HCT116 (cell line): Measurements from ENCODE around the gene PKNOX2. TPM values are rescaled to one million over a fixed set of nuclear protein-coding genes. Genes with fewer than 3 reads are reported as not detected.

Source experiments
- ATAC-seq: fragments of 200-7000 bp; cut with Tn5 transposase; 2 replicates; pipeline ENCODE4 v1.9.1; 2020; ENCODE audit warnings: mild to moderate bottlenecking, moderate library complexity
- BruUV-seq: library from RNA; stranded (reverse); fragments of 400-500 nt; replicated peaks from 2 replicates; lab custom pipeline; 2021; lab: Mats Ljungman, UMichigan
- CTCF ChIA-PET: fragments of 300-600 bp; sonication (Branson Sonifier 250); formaldehyde crosslinking; loops from one replicate; lab custom pipeline; 2021; ENCODE audit warnings: antibody characterized with exemption; lab: Charles Lee
- POLR2A ChIA-PET: fragments of 300-600, 350-600 bp; sonication (Branson Sonifier 250); formaldehyde crosslinking; loops from one replicate; lab custom pipeline; 2021; ENCODE audit warnings: antibody characterized with exemption; lab: Charles Lee
- RAD21 ChIA-PET, 2 experiments: fragments of 300-600 bp; sonication (Branson Sonifier 250); formaldehyde crosslinking; loops; one replicate each; lab custom pipeline; 2023; ENCODE audit warnings: low total read pairs in 2 of 2; ENCODE audit not compliant: uncharacterized antibody in 2 of 2, unreplicated experiment in 2 of 2, low non-redundant PET in 1 of 2; lab: Charles Lee
- DNase-seq: peaks from one replicate; pipeline ENCODE4 v3.0.0-alpha.2; 2010; ENCODE audit warnings: low read depth, low spot score
- H2AFZ ChIP-seq: fragments of 200-600 bp; shearing (Covaris generic), sonication (generic); 2 replicates; pipeline ENCODE4 v1.6.1; 2017; ENCODE audit warnings: low read depth, mixed run types, mixed read lengths, antibody characterized with exemption, low read length; ENCODE audit not compliant: poor library complexity, severe bottlenecking
- H3K27ac ChIP-seq: 2 replicates; pipeline ENCODE4 v1.5.1; 2012; ENCODE audit warnings: low read depth, low read length
- H3K27me3 ChIP-seq: fragments of 200-600 bp; sonication (generic); 2 replicates; pipeline ENCODE4 v1.6.1; 2016; ENCODE audit warnings: mixed run types, low read length, mixed read lengths; ENCODE audit not compliant: insufficient read depth
- H3K36me3 ChIP-seq, 2 experiments: fragments of 200-500 bp in 1 of 2; fragments of 200-600 bp in 1 of 2; sonication (Bioruptor generic) in 1 of 2; sonication (generic) in 1 of 2; 2 replicates each; pipeline versions ENCODE4 v1.5.1 to v1.6.1; 2014 to 2016; ENCODE audit warnings: low read length in 2 of 2, inconsistent platforms in 1 of 2, mixed read lengths in 1 of 2, mixed run types in 1 of 2; ENCODE audit not compliant: insufficient read depth in 2 of 2, control insufficient read depth in 1 of 2
- H3K4me1 ChIP-seq, 2 experiments: fragments of 200-600 bp in 1 of 2; sonication (generic) in 1 of 2; 2 replicates each; pipeline versions ENCODE4 v1.5.1 to v1.6.1; 2012 to 2017; ENCODE audit warnings: low read length in 2 of 2, inconsistent platforms in 1 of 2, mild to moderate bottlenecking in 1 of 2, mixed read lengths in 1 of 2, mixed run types in 1 of 2, moderate library complexity in 1 of 2; ENCODE audit not compliant: insufficient read depth in 2 of 2, control insufficient read depth in 1 of 2
- H3K4me2 ChIP-seq: fragments of 200-600 bp; sonication (generic); 2 replicates; pipeline ENCODE4 v1.6.1; 2017; ENCODE audit warnings: mixed run types, low read length, mixed read lengths
- H3K4me3 ChIP-seq, 2 experiments: fragments of 200-600 bp in 1 of 2; sonication (generic) in 1 of 2; replicated peaks in 1 of 2; 2 replicates each; pipeline ENCODE4 v1.5.1; 2011 to 2016; ENCODE audit warnings: low read length in 2 of 2, control low read depth in 1 of 2, low read depth in 1 of 2, mild to moderate bottlenecking in 1 of 2, mixed read lengths in 1 of 2, mixed run types in 1 of 2
- H3K79me2 ChIP-seq: fragments of 200-600 bp; sonication (generic); 2 replicates; pipeline ENCODE4 v1.6.1; 2017; ENCODE audit warnings: mild to moderate bottlenecking, mixed run types, low read length, moderate library complexity, mixed read lengths; ENCODE audit not compliant: insufficient read depth
- H3K9ac ChIP-seq: fragments of 200-600 bp; sonication (generic); 2 replicates; pipeline ENCODE4 v1.6.1; 2016; ENCODE audit warnings: low read length, mixed read lengths
- H3K9me2 ChIP-seq: fragments of 200-600 bp; sonication (generic), shearing (Covaris generic); 2 replicates; pipeline ENCODE4 v1.6.1; 2017; ENCODE audit warnings: mixed run types, mild to moderate bottlenecking, moderate library complexity; ENCODE audit not compliant: insufficient read depth
- H3K9me3 ChIP-seq, 2 experiments: fragments of 200-500 bp in 1 of 2; fragments of 200-600 bp in 1 of 2; sonication (Bioruptor generic) in 1 of 2; sonication (generic) in 1 of 2; 2 replicates each; pipeline ENCODE4 v1.6.1; 2014 to 2017; ENCODE audit warnings: low read length in 2 of 2, mixed read lengths in 2 of 2, inconsistent platforms in 1 of 2, low read depth in 1 of 2, mild to moderate bottlenecking in 1 of 2, mixed run types in 1 of 2, moderate library complexity in 1 of 2; ENCODE audit not compliant: control insufficient read depth in 1 of 2, insufficient read depth in 1 of 2
- H4K20me1 ChIP-seq: fragments of 200-600 bp; sonication (generic), shearing (Covaris generic); 2 replicates; pipeline ENCODE4 v1.6.1; 2017; ENCODE audit warnings: mixed run types, mild to moderate bottlenecking, moderate library complexity; ENCODE audit not compliant: insufficient read depth
- ATF3 ChIP-seq: IDR thresholded peaks from 2 replicates; pipeline ENCODE4 v1.6.1; 2012
- CBX3 ChIP-seq: IDR thresholded peaks from 2 replicates; pipeline ENCODE4 v1.6.1; 2012; ENCODE audit warnings: low read depth
- CEBPB ChIP-seq: IDR thresholded peaks from 2 replicates; pipeline ENCODE4 v1.6.1; 2012; ENCODE audit warnings: low read depth
- CTCF ChIP-seq, 3 experiments: fragments of 200-600 bp in 1 of 3; sonication (generic) in 1 of 3; IDR thresholded peaks in 2 of 3; conservative IDR thresholded peaks in 1 of 3; 2 replicates each; pipeline ENCODE4 v1.5.1; 2012 to 2017; ENCODE audit warnings: low read depth in 2 of 3, low read length in 2 of 3, antibody characterized with exemption in 1 of 3, borderline replicate concordance in 1 of 3, control low read depth in 1 of 3, mild to moderate bottlenecking in 1 of 3, mixed read lengths in 1 of 3, mixed run types in 1 of 3, moderate library complexity in 1 of 3; ENCODE audit not compliant: insufficient read depth in 1 of 3
- EGR1 ChIP-seq: IDR thresholded peaks from 2 replicates; pipeline ENCODE4 v1.6.1; 2012; ENCODE audit warnings: low read depth
- ELF1 ChIP-seq: IDR thresholded peaks from 2 replicates; pipeline ENCODE4 v1.6.1; 2012; ENCODE audit warnings: low read depth, borderline replicate concordance
- EZH2 ChIP-seq: fragments of 200-600 bp; sonication (generic); IDR thresholded peaks from 2 replicates; pipeline ENCODE4 v1.6.1; 2017; ENCODE audit warnings: antibody characterized with exemption, mixed run types
- EZH2phosphoT487 ChIP-seq: fragments of 200-600 bp; IDR thresholded peaks from 2 replicates; pipeline ENCODE4 v1.6.1; 2018; ENCODE audit warnings: antibody characterized with exemption, borderline replicate concordance
- FOSL1 ChIP-seq: IDR thresholded peaks from 2 replicates; pipeline ENCODE4 v1.6.1; 2012; ENCODE audit warnings: low read depth
- JUND ChIP-seq: IDR thresholded peaks from 2 replicates; pipeline ENCODE4 v1.6.1; 2012
- MAX ChIP-seq: IDR thresholded peaks from 2 replicates; pipeline ENCODE4 v1.6.1; 2012
- POLR2AphosphoS5 ChIP-seq: IDR thresholded peaks from 2 replicates; pipeline ENCODE4 v1.6.1; 2011; ENCODE audit warnings: mild to moderate bottlenecking, low read depth, low read length, moderate library complexity
- RAD21 ChIP-seq: IDR thresholded peaks from 2 replicates; pipeline ENCODE4 v1.6.1; 2012; ENCODE audit warnings: low read depth, mild to moderate bottlenecking
- REST ChIP-seq: IDR thresholded peaks from 2 replicates; pipeline ENCODE4 v1.6.1; 2012; ENCODE audit warnings: low read depth
- SIN3A ChIP-seq: IDR thresholded peaks from 2 replicates; pipeline ENCODE4 v1.6.1; 2012; ENCODE audit warnings: low read depth
- SP1 ChIP-seq: IDR thresholded peaks from 2 replicates; pipeline ENCODE4 v1.6.1; 2012; ENCODE audit warnings: low read depth
- TCF7L2 ChIP-seq: IDR thresholded peaks from 2 replicates; pipeline ENCODE4 v1.7.0; 2011; ENCODE audit warnings: borderline replicate concordance, inconsistent platforms; ENCODE audit not compliant: insufficient read depth, insufficient read length; ENCODE audit errors: extremely low read depth
- YY1 ChIP-seq: IDR thresholded peaks from 2 replicates; pipeline ENCODE4 v1.6.1; 2011; ENCODE audit warnings: low read length, low read depth, moderate library complexity, mild to moderate bottlenecking; ENCODE audit not compliant: insufficient replicate concordance; ENCODE audit errors: extremely low read depth
- ZFX ChIP-seq: fragments of 450-650 bp; IDR thresholded peaks from 2 replicates; pipeline ENCODE4 v1.6.1; 2017
- intact Hi-C: fragments of 100-400 bp; cut with micrococcal nuclease; formaldehyde crosslinking; loops from 2 replicates; pipeline ENCODE4 v1.10.0; 2022
- total RNA-seq: library from RNA; stranded (reverse); gene quantifications from one replicate; pipeline ENCODE4 v1.2.1, GENCODE V29; 2021; ENCODE audit not compliant: unreplicated experiment

PKNOX2 gene
- total RNA-seq, 1 experiment from 2014 or later: 0.20 TPM

GRCh38 chr11:125429807-125430678 lies 265.5 kb downstream of the PKNOX2 start:
- H3K9ac ChIP-seq: no peak overlapping the region
- H3K36me3 ChIP-seq: no peaks in the 10 kb centered on the region
- H2AFZ ChIP-seq: no peak overlapping the region
- no peaks in the 10 kb centered on the region for H4K20me1 ChIP-seq
- DNase-seq (no peak), ATAC-seq (no peak)
- H3K9me3 ChIP-seq: no peaks in the 10 kb centered on the region
- POLR2A ChIA-PET: no interaction called here
- no peak overlapping the region for H3K4me2 ChIP-seq
- no peaks in the 10 kb centered on the region for H3K79me2 ChIP-seq
- H3K27me3 ChIP-seq: no peaks in the 10 kb centered on the region
- TF ChIP-seq ZFX (no peak), JUND (no peak), POLR2AphosphoS5 (no peak), CEBPB (no peak), EZH2 (no peak), ELF1 (no peak), MAX (no peak), REST (no peak), EGR1 (no peak), YY1 (no peak), FOSL1 (no peak), RAD21 (no peak), EZH2phosphoT487 (no peak), TCF7L2 (no peak), SP1 (no peak), SIN3A (no peak), CTCF (IDR thresholded peaks at IDR 0.05 in 2 of 3, conservative IDR thresholded peaks at IDR 0.05 in 1 of 3; ENCODE audit: borderline replicate concordance in 1 of 3, insufficient read depth in 1 of 3, low read depth in 2 of 3, low read length in 2 of 3) (no peak), CBX3 (no peak), ATF3 (no peak)
- TF ChIP-seq, all 23 proteins: peak for 0
- ChIA-PET RAD21 (interaction anchor here in 1 of 2 experiments (1.1 kb wide), 1 partner anchor 339 kb away, joined by 4 read pairs; no protein-coding TSS in a partner anchor), CTCF (interaction anchor here (0.6 to 3.1 kb wide), 12 partner anchors 8 to 475 kb away, joined by 3 to 36 read pairs (median 5); partner anchors contain the start of genes STT3A and TMEM218)
- H3K27ac ChIP-seq: no peak overlapping the region
- intact Hi-C loops: loop anchor here (1.0 to 2.0 kb wide), 3 partner anchors 339 to 555 kb away; no protein-coding TSS in a partner anchor
- no TSS peak for BruUV-seq
- no peak overlapping the region for H3K4me3 ChIP-seq
- H3K9me2 ChIP-seq: no peaks in the 10 kb centered on the region
- peaks cover 7 to 20% of the 10 kb centered on the region in 2 experiments; a peak in 3 of 4 replicates for H3K4me1 ChIP-seq
